HL-60 (cell line): ENCODE results near the gene ZNF134.

Source experiments
- DNase-seq, 2 experiments: peaks; one replicate each; pipeline ENCODE4 v3.0.0-alpha.2; 2010 to 2020; ENCODE audit warnings: low read depth in 1 of 2, low spot score in 1 of 2
- H3K27ac ChIP-seq: fragments of 250-450 bp; sonication (Bioruptor Pico); replicated peaks from 2 replicates; pipeline ENCODE4 v1.5.1; 2020; ENCODE audit warnings: mild to moderate bottlenecking, moderate library complexity
- H3K27me3 ChIP-seq: fragments of 250-450 bp; sonication (Bioruptor Pico); 2 replicates; pipeline ENCODE4 v1.5.1; 2021; ENCODE audit warnings: mild to moderate bottlenecking, moderate library complexity; ENCODE audit not compliant: insufficient read depth, poor library complexity, severe bottlenecking
- H3K4me3 ChIP-seq: replicated peaks from 2 replicates; pipeline ENCODE4 v1.5.1; 2011; ENCODE audit warnings: mild to moderate bottlenecking, control low read depth, low read length; ENCODE audit not compliant: insufficient read depth
- CTCF ChIP-seq: IDR thresholded peaks from one replicate; pipeline ENCODE4 v1.5.1; 2011; ENCODE audit warnings: low read length, control low read depth, inconsistent platforms; ENCODE audit not compliant: insufficient read depth
- GABPA ChIP-seq: IDR thresholded peaks from 2 replicates; pipeline ENCODE4 v1.6.1; 2012; ENCODE audit warnings: low read depth
- POLR2AphosphoS5 ChIP-seq: IDR thresholded peaks from 2 replicates; pipeline ENCODE4 v1.6.1; 2012; ENCODE audit warnings: low read depth
- REST ChIP-seq: IDR thresholded peaks from 2 replicates; pipeline ENCODE4 v1.6.1; 2012; ENCODE audit warnings: low read depth; ENCODE audit not compliant: insufficient replicate concordance
- SPI1 ChIP-seq: IDR thresholded peaks from 2 replicates; pipeline ENCODE4 v1.6.1; 2012; ENCODE audit warnings: low read depth, mild to moderate bottlenecking, borderline replicate concordance

Gene ZNF134

GRCh38 chr19:57664269-57665127 is 50.5 kb downstream of the ZNF134 start:
- peak in 1 of 2 experiments; percentile 23 for DNase-seq
- no peaks in the 10 kb centered on the region for H3K27me3 ChIP-seq
- TF ChIP-seq GABPA (no peak), SPI1 (no peak), REST (no peak), CTCF (no peak)
- no peak overlapping the region for H3K27ac ChIP-seq
- H3K4me3 ChIP-seq = peak overlapping the region; percentile 35

GRCh38 chr19:57665261-57665806 is 51.3 kb downstream of the ZNF134 start:
- DNase-seq = no peak
- TF ChIP-seq POLR2AphosphoS5 (no peak), REST (no peak), CTCF (no peak), GABPA (no peak), SPI1 (no peak)
- no peaks in the 10 kb centered on the region for H3K27me3 ChIP-seq
- no peak overlapping the region for H3K4me3 ChIP-seq
- no peak overlapping the region for H3K27ac ChIP-seq

- TF ChIP-seq REST (peak; percentile 87), GABPA (no peak)
- Histone ChIP-seq H3K27ac (no peak overlapping the region), H3K4me3 (no peak overlapping the region), H3K27me3 (no peaks in the 10 kb centered on the region)
- no peak for DNase-seq
These were observed 53.2 kb downstream of the ZNF134 start for GRCh38 chr19:57667228-57667627.
